Endothelial cell of umbilical vein (primary cell): ENCODE measurements around the gene ASB7. TPM values are rescaled to one million over a fixed set of nuclear protein-coding genes. Genes with fewer than 3 reads are reported as not detected.

Experiments
- BruUV-seq: library from RNA; stranded (reverse); fragments of 400-500 nt; replicated peaks from 2 replicates; lab custom pipeline; 2021; lab: Mats Ljungman, UMichigan
- CTCF ChIA-PET: fragments of 300-600, 350-600 bp; sonication (Branson Sonifier 250); formaldehyde crosslinking; loops from one replicate; lab custom pipeline; 2021; ENCODE audit warnings: antibody characterized with exemption, inconsistent platforms; lab: Charles Lee
- POLR2A ChIA-PET: fragments of 300-600, 350-600 bp; sonication (Branson Sonifier 250); formaldehyde crosslinking; loops from one replicate; lab custom pipeline; 2021; ENCODE audit warnings: antibody characterized with exemption, inconsistent platforms; lab: Charles Lee
- DNase-seq: peaks from one replicate; pipeline ENCODE4 v3.0.0-alpha.2; 2011; ENCODE audit warnings: low read depth, low spot score
- FAIRE-seq: peaks from 2 replicates; lab custom pipeline; 2011; peaks lifted over from hg19 to GRCh38; lab: Jason Lieb, UNC
- H2AFZ ChIP-seq: 2 replicates; pipeline ENCODE4 v1.6.0; 2012; ENCODE audit warnings: low read depth, low read length, control low read depth, inconsistent platforms
- H3K27ac ChIP-seq: 2 replicates; pipeline ENCODE4 v1.5.1; 2011; ENCODE audit warnings: low read depth, mild to moderate bottlenecking, control low read depth, low read length, moderate library complexity; ENCODE audit not compliant: insufficient read depth
- H3K27me3 ChIP-seq, 2 experiments: 2 replicates each; pipeline versions ENCODE4 v1.6.0 to v1.6.1; 2011; ENCODE audit warnings: low read length in 2 of 2, mixed read lengths in 1 of 2; ENCODE audit not compliant: control insufficient read depth in 2 of 2, insufficient read depth in 2 of 2
- H3K36me3 ChIP-seq, 2 experiments: 2 replicates in 1 of 2; 3 replicates in 1 of 2; pipeline ENCODE4 v1.5.1; 2011; ENCODE audit warnings: low read length in 2 of 2, mild to moderate bottlenecking in 1 of 2, moderate library complexity in 1 of 2; ENCODE audit not compliant: control insufficient read depth in 2 of 2, insufficient read depth in 2 of 2; ENCODE audit errors: extremely low read depth in 1 of 2
- H3K4me1 ChIP-seq: 3 replicates; pipeline ENCODE4 v1.5.1; 2011; ENCODE audit warnings: mild to moderate bottlenecking, low read length; ENCODE audit not compliant: control insufficient read depth, insufficient read depth; ENCODE audit errors: extremely low read depth
- H3K4me2 ChIP-seq: 2 replicates; pipeline ENCODE4 v1.6.1; 2011; ENCODE audit warnings: low read length, control low read depth, mixed read lengths; ENCODE audit not compliant: insufficient read depth
- H3K4me3 ChIP-seq, 3 experiments: fragments of 200-600 bp in 1 of 3; sonication (generic), shearing (Covaris generic) in 1 of 3; replicated peaks in 1 of 3; 2 replicates each; pipeline ENCODE4 v1.5.1; 2011 to 2016; ENCODE audit warnings: control low read depth in 3 of 3, low read length in 3 of 3, mild to moderate bottlenecking in 2 of 3, inconsistent platforms in 1 of 3, low read depth in 1 of 3, moderate library complexity in 1 of 3; ENCODE audit not compliant: insufficient read depth in 1 of 3
- H3K79me2 ChIP-seq: 2 replicates; pipeline ENCODE4 v1.6.0; 2012; ENCODE audit warnings: low read length, inconsistent platforms; ENCODE audit not compliant: control insufficient read depth, insufficient read depth
- H3K9ac ChIP-seq: replicated peaks from 2 replicates; pipeline ENCODE3; 2011; ENCODE audit warnings: low read length, control low read depth; ENCODE audit not compliant: insufficient read depth; ENCODE audit errors: extremely low read depth
- H3K9me1 ChIP-seq: replicated peaks from 3 replicates; pipeline ENCODE4 v1.6.0; 2011; ENCODE audit warnings: mild to moderate bottlenecking, low read length; ENCODE audit not compliant: control insufficient read depth, insufficient read depth; ENCODE audit errors: extremely low read depth
- H3K9me3 ChIP-seq: replicated peaks from 2 replicates; pipeline ENCODE4 v1.5.1; 2012; ENCODE audit warnings: low read length, inconsistent platforms; ENCODE audit not compliant: control insufficient read depth, insufficient read depth
- H4K20me1 ChIP-seq: replicated peaks from 2 replicates; pipeline ENCODE3; 2011; ENCODE audit warnings: mild to moderate bottlenecking, low read length; ENCODE audit not compliant: control insufficient read depth, insufficient read depth; ENCODE audit errors: extremely low read depth
- EZH2 ChIP-seq: IDR thresholded peaks from 2 replicates; pipeline ENCODE4 v1.6.1; 2012; ENCODE audit warnings: borderline replicate concordance, low read depth, mild to moderate bottlenecking, moderate library complexity, low read length, inconsistent platforms; ENCODE audit not compliant: severe bottlenecking
- FOS ChIP-seq: IDR thresholded peaks from 2 replicates; pipeline ENCODE4 v1.6.1; 2011; ENCODE audit warnings: mild to moderate bottlenecking, low read length, moderate library complexity, borderline replicate concordance; ENCODE audit not compliant: insufficient read depth
- GATA2 ChIP-seq: IDR thresholded peaks from 2 replicates; pipeline ENCODE4 v1.7.0; 2011; ENCODE audit warnings: low read depth, mild to moderate bottlenecking, moderate library complexity, mixed read lengths, low read length; ENCODE audit not compliant: insufficient read length, insufficient read depth
- JUN ChIP-seq: IDR thresholded peaks from 2 replicates; pipeline ENCODE4 v1.6.1; 2011; ENCODE audit warnings: borderline replicate concordance, low read depth; ENCODE audit not compliant: insufficient read length, insufficient read depth
- MYC ChIP-seq: IDR thresholded peaks from one replicate; pipeline ENCODE4 v1.6.1; 2011; ENCODE audit warnings: mild to moderate bottlenecking, low read depth, low read length
- POLR2A ChIP-seq: IDR thresholded peaks from 2 replicates; pipeline ENCODE4 v1.6.1; 2012; ENCODE audit warnings: low read depth, mild to moderate bottlenecking, control low read depth, low read length
- POLR2AphosphoS5 ChIP-seq: IDR thresholded peaks from 2 replicates; pipeline ENCODE4 v1.6.1; 2012; ENCODE audit warnings: low read depth, mild to moderate bottlenecking, control low read depth, low read length, moderate library complexity; ENCODE audit not compliant: insufficient read depth
- dilution Hi-C: fragments of 300-500 bp; cut with MboI; formaldehyde crosslinking; loops from one replicate; pipeline ENCODE4 v1.15.0; 2019; ENCODE audit warnings: low sequenced_read_pairs; ENCODE audit not compliant: extremely low pct_ligation_motif_present
- intact Hi-C: fragments of 100-400 bp; cut with micrococcal nuclease; formaldehyde crosslinking; loops from one replicate; pipeline ENCODE4 v1.10.0; 2022
- polyA plus RNA-seq, 4 experiments: library from polyadenylated mRNA; depleted of rRNA in 3 of 4; stranded (reverse) in 3 of 4; unstranded in 1 of 4; fragments of >200 nt; gene quantifications; 2 replicates each; pipeline versions ENCODE4 v1.2.1 to v1.2.3, GENCODE V29; 2011 to 2012; ENCODE audit warnings: missing spikeins in 1 of 4
- total RNA-seq: library from RNA; stranded (reverse); gene quantifications from 2 replicates; pipeline ENCODE4 v1.2.3, GENCODE V29; 2021
- TF ChIP-seq, protein P1 (sequence below), 2 donors: IDR thresholded peaks; 1 replicate in 1 of 2; 2 replicates in 1 of 2; pipeline ENCODE4 v1.5.1; 2011; ENCODE audit warnings: low read length in 2 of 2, mild to moderate bottlenecking in 2 of 2, moderate library complexity in 2 of 2, control low read depth in 1 of 2, inconsistent platforms in 1 of 2, low read depth in 1 of 2; ENCODE audit not compliant: insufficient read depth in 1 of 2; ENCODE audit errors: extremely low read depth in 1 of 2
- TF ChIP-seq, protein P2 (sequence below): IDR thresholded peaks from 2 replicates; pipeline ENCODE4 v1.6.1; 2011; ENCODE audit not compliant: insufficient read depth, insufficient read length

Gene ASB7
- total and polyA plus RNA-seq, 2 donors (not counting 3 experiments of a cell fraction or from before 2014, with no cell fraction given) = 6.8 to 13.3 TPM

DNA sequence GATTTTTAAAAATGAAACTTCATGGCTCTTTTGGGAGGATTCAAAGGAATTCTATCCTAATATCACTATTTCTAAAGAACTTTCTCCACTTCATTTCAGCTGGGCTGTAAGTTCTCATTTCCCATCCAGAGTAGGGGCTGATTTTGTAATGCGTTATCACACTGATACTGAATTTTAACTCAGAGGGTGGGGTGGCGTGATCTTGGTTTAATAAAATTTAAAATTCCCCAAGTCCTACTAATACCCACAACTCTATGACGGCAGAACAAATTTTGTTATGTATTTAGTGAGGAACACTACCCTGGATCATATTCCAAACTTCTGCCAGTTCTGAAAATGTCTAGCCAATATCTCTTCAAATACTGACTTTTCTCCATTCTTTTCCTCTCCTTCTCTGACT, 92.7 kb downstream of the ASB7 start:
- H3K9me1 ChIP-seq = no peaks in the 10 kb centered on the region
- H3K9me3 ChIP-seq = no peaks in the 10 kb centered on the region
- no peaks in the 10 kb centered on the region for H3K27me3 ChIP-seq
- ChIA-PET CTCF (interaction anchor here (1.1 to 1.9 kb wide), 2 partner anchors 143 to 178 kb away, joined by 3 to 5 read pairs; no protein-coding TSS in a partner anchor), POLR2A (no interaction called here)
- H3K4me3 ChIP-seq = no peak overlapping the region
- H2AFZ ChIP-seq = no peak overlapping the region
- intact Hi-C loops = no loop called here
- FAIRE-seq (no peak), DNase-seq (no peak)
- no peak overlapping the region for H3K4me2 ChIP-seq
- no peaks in the 10 kb centered on the region for H3K79me2 ChIP-seq
- no peaks in the 10 kb centered on the region for H3K36me3 ChIP-seq
- H3K4me1 ChIP-seq = peaks cover 3% of the 10 kb centered on the region
- no peak for TF ChIP-seq MYC
- TF ChIP-seq JUN = no peak
- TF ChIP-seq, protein P1, sequence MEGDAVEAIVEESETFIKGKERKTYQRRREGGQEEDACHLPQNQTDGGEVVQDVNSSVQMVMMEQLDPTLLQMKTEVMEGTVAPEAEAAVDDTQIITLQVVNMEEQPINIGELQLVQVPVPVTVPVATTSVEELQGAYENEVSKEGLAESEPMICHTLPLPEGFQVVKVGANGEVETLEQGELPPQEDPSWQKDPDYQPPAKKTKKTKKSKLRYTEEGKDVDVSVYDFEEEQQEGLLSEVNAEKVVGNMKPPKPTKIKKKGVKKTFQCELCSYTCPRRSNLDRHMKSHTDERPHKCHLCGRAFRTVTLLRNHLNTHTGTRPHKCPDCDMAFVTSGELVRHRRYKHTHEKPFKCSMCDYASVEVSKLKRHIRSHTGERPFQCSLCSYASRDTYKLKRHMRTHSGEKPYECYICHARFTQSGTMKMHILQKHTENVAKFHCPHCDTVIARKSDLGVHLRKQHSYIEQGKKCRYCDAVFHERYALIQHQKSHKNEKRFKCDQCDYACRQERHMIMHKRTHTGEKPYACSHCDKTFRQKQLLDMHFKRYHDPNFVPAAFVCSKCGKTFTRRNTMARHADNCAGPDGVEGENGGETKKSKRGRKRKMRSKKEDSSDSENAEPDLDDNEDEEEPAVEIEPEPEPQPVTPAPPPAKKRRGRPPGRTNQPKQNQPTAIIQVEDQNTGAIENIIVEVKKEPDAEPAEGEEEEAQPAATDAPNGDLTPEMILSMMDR (IDR thresholded peaks at IDR 0.05; ENCODE audit: extremely low read depth in 1 of 2, insufficient read depth in 1 of 2, low read depth in 1 of 2, low read length in 2 of 2) = no peak
- TF ChIP-seq POLR2AphosphoS5 = no peak
- TF ChIP-seq, protein P2, sequence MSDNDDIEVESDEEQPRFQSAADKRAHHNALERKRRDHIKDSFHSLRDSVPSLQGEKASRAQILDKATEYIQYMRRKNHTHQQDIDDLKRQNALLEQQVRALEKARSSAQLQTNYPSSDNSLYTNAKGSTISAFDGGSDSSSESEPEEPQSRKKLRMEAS = no peak
- dilution Hi-C loops = no loop called here
- BruUV-seq = no TSS peak
- H4K20me1 ChIP-seq = no peaks in the 10 kb centered on the region
- no peak overlapping the region for H3K27ac ChIP-seq
- H3K9ac ChIP-seq = no peak overlapping the region

DNA sequence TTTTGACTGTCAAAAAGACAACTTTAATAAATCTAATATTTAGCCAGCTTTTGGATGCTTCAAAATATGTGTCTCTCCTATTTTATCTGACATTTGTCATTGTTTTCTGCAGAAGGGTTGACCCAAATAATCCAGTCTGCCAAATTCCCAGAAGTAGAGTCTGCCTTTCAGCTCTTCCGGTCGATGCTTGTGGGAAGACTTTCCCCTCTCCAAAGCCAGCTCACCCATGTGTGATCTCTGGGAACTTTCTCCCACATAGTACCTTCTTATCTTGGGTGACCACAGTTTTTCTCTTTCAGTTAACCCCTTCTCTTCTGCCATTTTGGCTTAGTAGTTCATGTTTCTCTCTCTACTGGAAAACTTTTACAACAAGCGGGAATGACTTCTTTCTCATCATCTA, 94.1 kb downstream of the ASB7 start:
- POLR2A ChIA-PET = no interaction called here
- DNase-seq = no peak
- dilution Hi-C loops = no loop called here

More for the DNA sequence above, 94.1 kb downstream of the ASB7 start:
- Histone ChIP-seq H3K36me3 (no peaks in the 10 kb centered on the region), H3K27me3 (no peaks in the 10 kb centered on the region), H3K4me1 (peaks cover 3% of the 10 kb centered on the region), H3K4me3 (no peak overlapping the region), H3K9me3 (no peaks in the 10 kb centered on the region), H3K27ac (no peak overlapping the region), H2AFZ (no peak overlapping the region), H3K9me1 (no peaks in the 10 kb centered on the region), H3K79me2 (no peaks in the 10 kb centered on the region), H3K4me2 (no peak overlapping the region), H4K20me1 (no peaks in the 10 kb centered on the region), H3K9ac (no peak overlapping the region)
- no peak for TF ChIP-seq EZH2
- TF ChIP-seq MYC = no peak
- TF ChIP-seq POLR2AphosphoS5 = no peak
- no peak for TF ChIP-seq POLR2A
- TF ChIP-seq, protein P2 = no peak
- no peak for TF ChIP-seq FOS
- TF ChIP-seq, protein P1 (IDR thresholded peaks at IDR 0.05; ENCODE audit: extremely low read depth in 1 of 2, insufficient read depth in 1 of 2, low read depth in 1 of 2, low read length in 2 of 2) = no peak
- TF ChIP-seq JUN = no peak
- TF ChIP-seq GATA2 = no peak
- intact Hi-C loops = no loop called here
- no peak for FAIRE-seq
- CTCF ChIA-PET = no interaction called here
- no TSS peak for BruUV-seq
